Measurements from ENCODE around the gene MUC4.

Gene MUC4

GRCh38 chr3:195764961-195765706, 46.6 kb downstream of the MUC4 start:
- no peaks in the 10 kb centered on the region for H3K27me3 ChIP-seq (ENCODE audit: insufficient read depth, low read length, poor library complexity, severe bottlenecking)
- H3K36me3 ChIP-seq (ENCODE audit: insufficient read depth, low read length) = no peaks in the 10 kb centered on the region
- no peaks in the 10 kb centered on the region for H3F3A ChIP-seq (ENCODE audit: low read depth)
- no peaks in the 10 kb centered on the region for H3K9me3 ChIP-seq (ENCODE audit: insufficient read depth, low read depth, low read length)
- TF ChIP-seq EZH2phosphoT487 (IDR thresholded peaks at IDR 0.05; ENCODE audit: borderline replicate concordance) = no peak
- H3K4me2 ChIP-seq (ENCODE audit: low read depth, low read length, poor library complexity, severe bottlenecking) = no peak overlapping the region
- H3K79me2 ChIP-seq (ENCODE audit: insufficient read depth, low read length) = no peaks in the 10 kb centered on the region
- H3K9ac ChIP-seq (ENCODE audit: low read depth, low read length, poor library complexity, severe bottlenecking) = no peak overlapping the region
- no peak overlapping the region for H2AFZ ChIP-seq (ENCODE audit: low read length)
- H3K9me2 ChIP-seq (replicated peaks; ENCODE audit: low read depth, low read length) = no peaks in the 10 kb centered on the region
- no peaks in the 10 kb centered on the region for H4K20me1 ChIP-seq (ENCODE audit: insufficient read depth, low read length, poor library complexity, severe bottlenecking)
- no peak overlapping the region for H3K4me3 ChIP-seq (ENCODE audit: low read length, poor library complexity, severe bottlenecking)
- H3K4me1 ChIP-seq (ENCODE audit: insufficient read depth, low read length, poor library complexity, severe bottlenecking) = no peaks in the 10 kb centered on the region

- Histone ChIP-seq H3K9me3 (ENCODE audit: insufficient read depth, low read depth, low read length) (no peaks in the 10 kb centered on the region), H3K36me3 (ENCODE audit: insufficient read depth, low read length) (no peaks in the 10 kb centered on the region), H4K20me1 (ENCODE audit: insufficient read depth, low read length, poor library complexity, severe bottlenecking) (no peaks in the 10 kb centered on the region), H3K4me3 (ENCODE audit: low read length, poor library complexity, severe bottlenecking) (no peak overlapping the region), H3K79me2 (ENCODE audit: insufficient read depth, low read length) (no peaks in the 10 kb centered on the region), H3K4me2 (ENCODE audit: low read depth, low read length, poor library complexity, severe bottlenecking) (no peak overlapping the region), H2AFZ (ENCODE audit: low read length) (no peak overlapping the region), H3K27me3 (ENCODE audit: insufficient read depth, low read length, poor library complexity, severe bottlenecking) (no peaks in the 10 kb centered on the region), H3F3A (ENCODE audit: low read depth) (no peaks in the 10 kb centered on the region), H3K4me1 (ENCODE audit: insufficient read depth, low read length, poor library complexity, severe bottlenecking) (no peaks in the 10 kb centered on the region), H3K9ac (ENCODE audit: low read depth, low read length, poor library complexity, severe bottlenecking) (no peak overlapping the region), H3K9me2 (replicated peaks; ENCODE audit: low read depth, low read length) (no peaks in the 10 kb centered on the region)
- TF ChIP-seq CTCF (conservative IDR thresholded peaks at IDR 0.05; ENCODE audit: low read length) = no peak
- TF ChIP-seq EZH2phosphoT487 (IDR thresholded peaks at IDR 0.05; ENCODE audit: borderline replicate concordance) = no peak
These were observed 47.6 kb downstream of the MUC4 start for GRCh38 chr3:195763843-195764825.

- Histone ChIP-seq H2AFZ (ENCODE audit: low read length) (no peak overlapping the region), H3K9me2 (replicated peaks; ENCODE audit: low read depth, low read length) (no peaks in the 10 kb centered on the region), H3K4me3 (ENCODE audit: low read length, poor library complexity, severe bottlenecking) (no peak overlapping the region), H4K20me1 (ENCODE audit: insufficient read depth, low read length, poor library complexity, severe bottlenecking) (no peaks in the 10 kb centered on the region), H3K4me2 (ENCODE audit: low read depth, low read length, poor library complexity, severe bottlenecking) (no peak overlapping the region), H3K9me3 (ENCODE audit: insufficient read depth, low read depth, low read length) (no peaks in the 10 kb centered on the region), H3K36me3 (ENCODE audit: insufficient read depth, low read length) (no peaks in the 10 kb centered on the region), H3K9ac (ENCODE audit: low read depth, low read length, poor library complexity, severe bottlenecking) (no peak overlapping the region), H3K27me3 (ENCODE audit: insufficient read depth, low read length, poor library complexity, severe bottlenecking) (no peaks in the 10 kb centered on the region), H3F3A (ENCODE audit: low read depth) (no peaks in the 10 kb centered on the region), H3K79me2 (ENCODE audit: insufficient read depth, low read length) (no peaks in the 10 kb centered on the region), H3K4me1 (ENCODE audit: insufficient read depth, low read length, poor library complexity, severe bottlenecking) (no peaks in the 10 kb centered on the region)
- TF ChIP-seq CTCF (conservative IDR thresholded peaks at IDR 0.05; ENCODE audit: low read length) (no peak), EZH2phosphoT487 (IDR thresholded peaks at IDR 0.05; ENCODE audit: borderline replicate concordance) (no peak)
These were observed 48.5 kb downstream of the MUC4 start for GRCh38 chr3:195763076-195763830.
